ENCODE results near the gene TBX5.
"Not testable (repeated sequence)": the region's sequence is repeated elsewhere in the genome, so short reads cannot be mapped to it uniquely, and the experiment has no call there.

The TBX5 gene

GRCh38 chr12:114384739-114385138 lies 21.2 kb downstream of the TBX5 start:
- DNase-seq (ENCODE audit: low read depth in 1 of 2, low spot score in 1 of 2), result no peak

DNA sequence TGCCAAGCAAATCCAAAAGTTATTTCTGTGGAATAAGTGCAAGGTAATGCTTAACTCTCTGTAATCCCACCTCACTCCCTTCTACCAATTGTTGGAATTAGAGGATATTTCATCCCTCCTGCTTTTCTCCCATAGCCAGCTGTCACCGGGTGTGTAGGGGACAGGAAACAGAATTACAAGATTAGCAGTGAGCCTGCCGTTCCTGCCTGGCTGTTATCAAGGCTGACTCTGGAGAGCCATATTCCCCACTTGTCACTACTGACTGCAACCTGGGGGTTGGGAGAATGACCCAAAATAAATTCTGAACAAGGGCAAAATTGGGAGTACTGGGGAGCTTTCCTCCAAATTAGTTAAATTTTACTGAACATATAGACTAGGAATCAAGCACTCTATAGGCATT lies 24.8 kb downstream of the TBX5 start:
- no peak for DNase-seq (ENCODE audit: low read depth in 1 of 2, low spot score in 1 of 2)

DNA sequence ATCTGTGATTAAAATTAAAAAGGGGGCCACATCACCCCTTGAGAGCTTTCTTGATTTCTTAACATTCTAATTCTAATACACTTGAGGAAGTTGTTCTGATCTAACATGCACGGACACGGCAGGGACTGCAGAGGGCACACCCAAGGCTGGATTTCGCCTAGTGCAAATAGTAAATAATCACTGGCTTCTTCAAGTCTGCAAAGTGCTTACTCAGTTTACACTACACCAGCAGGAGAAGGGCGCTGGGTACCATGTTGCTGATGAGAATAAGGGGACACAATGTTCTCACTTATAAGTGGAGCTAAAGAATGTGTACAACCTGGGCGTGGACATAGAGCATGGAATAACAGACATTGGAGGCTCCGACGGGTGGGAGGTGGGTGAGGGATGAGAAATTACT lies 34.2 kb downstream of the TBX5 start:
- no peak for DNase-seq (ENCODE audit: low read depth in 1 of 2, low spot score in 1 of 2)

DNA sequence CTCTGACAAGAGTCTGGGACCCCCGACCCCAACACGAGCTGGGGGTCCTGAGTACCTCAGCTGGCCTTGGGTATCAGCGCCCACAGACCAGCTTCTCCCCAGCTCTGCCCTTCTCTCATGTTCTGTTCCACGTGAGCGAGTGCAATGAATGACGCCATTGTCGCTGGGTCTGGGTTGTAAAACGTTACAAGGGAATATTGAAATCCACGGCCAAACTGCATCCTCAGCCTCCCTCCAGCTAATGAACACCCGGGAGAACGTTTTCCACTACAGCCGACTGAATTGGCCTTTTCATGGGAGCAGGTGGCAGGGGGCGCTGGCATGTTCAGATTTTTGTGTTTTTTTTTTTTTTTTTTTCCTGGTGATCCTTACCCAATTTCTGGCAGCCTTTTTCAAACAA lies 34.7 kb downstream of the TBX5 start:
- no peak for DNase-seq (ENCODE audit: low read depth in 1 of 2, low spot score in 1 of 2)

- no peak for DNase-seq (ENCODE audit: low read depth in 1 of 2, low spot score in 1 of 2)
Measured at GRCh38 chr12:114368685-114369452, 37.1 kb downstream of the TBX5 start.

DNA sequence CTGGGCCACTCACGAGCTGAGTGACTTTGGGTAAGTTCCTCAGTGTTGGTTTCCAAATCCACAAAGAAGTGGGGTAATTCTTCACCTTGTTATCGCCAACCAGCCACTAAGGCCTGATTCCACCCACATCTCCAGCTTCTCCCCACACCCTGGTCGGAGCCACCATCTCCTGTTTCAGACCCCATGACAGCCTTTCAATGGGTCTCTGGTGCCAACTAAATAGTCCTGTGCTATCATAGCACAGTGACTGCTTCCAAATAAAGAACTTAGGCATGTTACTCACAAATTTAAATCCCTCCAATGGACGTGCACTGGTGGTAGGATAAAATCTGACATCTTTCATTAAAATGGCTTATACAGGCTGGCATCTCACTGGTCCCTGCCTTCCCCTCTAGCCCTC lies 44.0 kb downstream of the TBX5 start:
- no peak for DNase-seq (ENCODE audit: low read depth in 1 of 2, low spot score in 1 of 2)

DNA sequence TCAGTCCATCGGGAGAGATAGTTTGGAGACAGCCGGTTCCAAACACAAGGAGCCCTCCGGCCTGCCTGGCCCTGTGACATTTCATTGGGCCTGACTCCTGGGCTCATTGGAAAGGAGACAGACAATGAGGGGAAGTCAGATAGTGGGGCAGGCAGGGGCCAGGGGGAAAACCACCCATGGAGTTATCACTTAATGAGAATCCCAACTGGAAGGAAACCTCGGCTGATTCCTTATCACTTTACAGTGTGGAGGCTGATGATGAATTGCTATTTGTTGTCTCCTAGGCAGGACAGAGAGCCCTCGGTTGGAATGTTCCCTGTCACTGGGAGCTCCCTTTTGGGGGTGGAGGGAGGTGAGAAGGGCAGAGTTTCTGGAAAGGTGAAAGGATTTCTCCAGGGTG lies 44.4 kb downstream of the TBX5 start:
- no peak for DNase-seq (ENCODE audit: low read depth in 1 of 2, low spot score in 1 of 2)

DNA sequence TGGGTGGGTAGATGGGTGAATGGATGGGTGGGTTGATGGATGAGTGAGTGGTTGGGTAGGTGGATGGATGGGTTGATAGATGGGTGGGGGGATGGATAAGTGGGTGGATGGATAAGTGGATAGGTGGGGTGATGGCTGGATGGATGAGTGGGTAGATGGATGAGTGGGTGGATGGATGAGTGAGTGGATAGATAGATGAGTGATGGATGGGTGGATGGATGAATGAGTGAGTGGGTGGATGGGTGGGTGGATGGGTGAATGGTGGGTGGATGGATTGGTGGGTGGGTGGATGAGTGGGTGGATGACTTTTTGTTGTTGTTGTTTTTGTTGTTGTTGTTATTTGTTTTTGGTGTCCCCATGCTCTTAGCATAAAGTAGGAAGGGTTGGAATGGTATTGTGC lies 45.5 kb downstream of the TBX5 start:
- DNase-seq (ENCODE audit: low read depth in 1 of 2, low spot score in 1 of 2), result no peak

- DNase-seq (ENCODE audit: low read depth in 1 of 2, low spot score in 1 of 2), result no peak
Measured at GRCh38 chr12:114355389-114356088, 50.4 kb downstream of the TBX5 start.

DNA sequence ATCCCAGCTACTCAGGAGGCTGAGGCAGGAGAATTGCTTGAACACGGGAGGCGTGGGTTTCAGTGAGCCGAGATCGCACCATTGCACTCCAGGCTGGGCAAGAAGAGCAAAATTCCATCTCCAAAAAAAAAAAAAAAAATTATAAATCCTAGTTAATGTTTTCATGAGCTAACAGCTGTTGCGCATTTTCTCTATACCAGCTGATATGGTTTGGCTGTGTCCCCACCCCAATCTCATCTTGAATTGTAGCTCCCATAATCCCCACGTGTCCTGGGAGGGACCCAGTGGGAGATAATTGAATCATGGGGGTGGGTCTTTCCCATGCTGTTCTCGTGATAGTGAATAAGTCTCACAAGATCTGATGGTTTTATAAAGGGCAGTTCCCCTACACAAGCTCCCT lies 56.7 kb downstream of the TBX5 start:
- DNase-seq (ENCODE audit: low read depth in 1 of 2, low spot score in 1 of 2), result not testable (repeated sequence)

- DNase-seq (ENCODE audit: low read depth in 1 of 2, low spot score in 1 of 2), result no peak
Measured at GRCh38 chr12:114347861-114348260, 58.1 kb downstream of the TBX5 start.

- DNase-seq (ENCODE audit: low read depth in 1 of 2, low spot score in 1 of 2), result no peak
Measured at GRCh38 chr12:114344831-114345230, 61.1 kb downstream of the TBX5 start.

DNA sequence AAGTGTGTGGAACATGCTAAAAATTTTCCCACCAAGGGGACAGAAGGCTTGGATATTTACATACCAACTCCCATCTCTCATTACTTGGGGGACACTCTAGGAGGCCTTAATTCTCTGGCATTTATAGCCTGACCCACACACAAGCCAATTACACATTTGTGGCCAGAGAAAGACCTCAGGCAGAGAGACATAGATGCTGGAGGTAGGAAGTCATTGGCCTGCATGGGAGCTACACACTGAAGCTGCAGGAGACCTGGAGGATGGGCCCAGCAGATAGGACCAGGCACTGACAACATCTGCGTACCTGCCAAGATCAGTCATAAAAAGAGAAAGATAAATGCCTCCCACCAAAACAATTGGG lies 61.7 kb downstream of the TBX5 start:
- no peak for DNase-seq (ENCODE audit: low read depth in 1 of 2, low spot score in 1 of 2)

DNA sequence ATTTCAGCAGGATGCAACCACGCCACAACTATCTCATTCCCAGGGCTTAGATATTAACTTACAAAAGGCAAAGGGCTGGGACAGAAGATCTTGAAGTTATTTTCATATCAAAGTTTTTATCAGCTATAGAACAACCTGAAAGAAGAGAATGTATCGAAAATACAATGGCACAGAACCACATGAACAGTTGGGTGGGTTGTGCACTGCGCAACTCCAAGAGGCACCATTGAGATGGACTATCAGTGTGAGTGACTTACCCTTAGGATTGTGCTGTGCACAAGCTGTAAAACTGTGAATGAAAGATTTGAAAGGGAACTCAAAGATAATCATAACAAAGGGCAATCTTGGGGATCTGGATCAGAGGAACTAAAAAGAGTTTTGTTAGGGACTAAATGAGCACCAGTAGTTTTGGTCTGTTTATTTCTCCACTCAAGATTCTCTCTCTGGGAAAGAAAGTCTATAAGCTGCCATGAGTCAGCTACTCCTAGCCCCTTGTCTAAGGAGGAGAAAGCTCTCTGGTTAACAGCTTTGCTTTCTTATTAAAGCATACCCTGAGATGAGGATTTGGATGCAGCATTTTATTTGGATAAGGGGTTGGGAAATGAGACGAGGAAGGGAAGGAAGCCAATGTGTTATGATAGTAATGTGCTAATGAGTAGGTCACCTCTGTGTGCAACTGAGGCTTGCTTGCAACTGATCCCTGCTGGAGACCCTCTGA lies 62.2 kb downstream of the TBX5 start:
- DNase-seq (ENCODE audit: low read depth in 1 of 2, low spot score in 1 of 2), result no peak

- DNase-seq (ENCODE audit: low read depth in 1 of 2, low spot score in 1 of 2), result no peak
Measured at GRCh38 chr12:114342656-114343055, 63.3 kb downstream of the TBX5 start.

GRCh38 chr12:114341635-114342034 lies 64.3 kb downstream of the TBX5 start:
- DNase-seq (ENCODE audit: low read depth in 1 of 2, low spot score in 1 of 2), result no peak

DNA sequence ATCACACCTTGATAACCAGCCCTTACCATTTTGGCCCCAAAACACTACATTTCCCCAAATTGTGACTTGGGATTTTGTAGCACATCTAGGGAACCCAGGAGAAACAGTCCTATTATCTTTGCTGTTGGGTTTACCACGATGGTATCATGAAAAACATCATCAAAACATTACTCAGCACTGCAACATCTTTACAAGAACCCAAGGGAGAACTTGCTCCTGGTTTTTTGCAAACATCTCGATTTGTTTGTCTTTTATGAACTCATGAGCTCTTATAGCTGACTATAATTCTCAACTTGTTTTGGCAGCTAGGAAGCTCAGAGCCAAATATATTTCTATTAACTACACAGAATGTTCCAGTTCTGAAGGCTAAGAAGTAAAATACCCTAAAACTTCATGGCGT lies 65.7 kb downstream of the TBX5 start:
- DNase-seq (ENCODE audit: low read depth in 1 of 2, low spot score in 1 of 2), result no peak

DNA sequence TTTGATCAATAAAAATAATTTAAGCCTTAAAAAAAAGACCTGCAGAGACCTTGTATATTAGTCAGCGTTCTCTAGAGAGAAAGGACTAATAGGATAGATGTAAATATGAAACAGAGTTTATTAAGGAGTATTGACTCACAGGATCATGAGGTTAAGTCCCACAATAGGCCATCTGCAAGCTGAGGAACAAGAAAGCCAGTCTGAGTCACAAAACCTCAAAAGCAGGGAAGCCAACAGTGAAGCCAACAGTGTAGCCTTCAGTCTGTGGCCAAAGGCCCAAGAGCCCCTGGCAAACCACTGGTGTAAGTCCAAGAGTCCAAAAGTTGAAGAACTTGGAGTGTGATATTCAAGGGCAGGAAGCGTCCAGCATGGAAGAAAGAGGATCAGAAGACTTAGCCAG lies 66.3 kb downstream of the TBX5 start:
- DNase-seq (ENCODE audit: low read depth in 1 of 2, low spot score in 1 of 2), result no peak

GRCh38 chr12:114335607-114336006 lies 70.3 kb downstream of the TBX5 start:
- DNase-seq (ENCODE audit: low read depth in 1 of 2, low spot score in 1 of 2), result no peak

DNA sequence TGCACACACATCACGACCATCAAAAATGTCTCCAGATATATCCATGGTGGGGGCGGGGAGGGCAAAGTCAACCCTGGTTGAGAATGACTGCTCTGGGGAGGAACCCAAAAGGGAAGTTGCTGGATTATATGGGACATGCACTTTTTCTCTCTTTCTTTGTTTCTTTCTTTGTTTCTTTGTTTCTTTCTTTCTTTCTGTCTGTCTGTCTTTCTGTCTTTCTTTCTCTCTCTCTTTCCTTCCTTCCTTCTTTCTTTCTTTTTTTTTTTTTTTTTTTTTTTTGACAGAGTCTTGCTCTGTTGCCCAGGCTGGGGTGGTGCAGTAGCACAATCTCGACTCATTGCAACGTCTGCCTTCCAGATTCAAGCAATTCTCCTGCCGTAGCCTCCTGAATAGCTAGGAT lies 71.5 kb downstream of the TBX5 start:
- no peak for DNase-seq (ENCODE audit: low read depth in 1 of 2, low spot score in 1 of 2)

GRCh38 chr12:114328292-114328691 lies 77.7 kb downstream of the TBX5 start:
- DNase-seq (ENCODE audit: low read depth in 1 of 2, low spot score in 1 of 2), result no peak

DNA sequence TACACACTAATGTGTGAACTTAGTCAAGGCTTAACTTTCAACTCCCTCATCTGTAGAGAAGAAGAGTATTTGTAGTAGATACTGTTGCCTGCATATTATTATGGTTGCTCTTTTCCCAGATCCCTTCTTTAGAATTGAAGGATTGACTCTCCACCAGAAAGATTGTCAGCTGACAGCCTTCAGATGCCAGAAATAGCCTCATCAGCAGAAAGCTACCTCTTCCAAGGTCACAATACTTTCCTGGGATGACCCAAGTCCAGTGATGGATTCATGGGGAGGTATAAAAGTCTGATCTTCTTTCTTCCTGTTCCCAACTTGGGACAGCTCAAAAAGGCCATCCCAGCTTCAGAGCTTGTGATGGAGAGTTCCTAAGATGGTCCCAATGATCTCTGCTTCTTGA lies 78.2 kb downstream of the TBX5 start:
- no peak for DNase-seq (ENCODE audit: low read depth in 1 of 2, low spot score in 1 of 2)

Data from activated CD4-positive, alpha-beta T cell treated with anti-CD3 and anti-CD28 coated beads, Interleukin-2, amount 50 U/mL, for 24 hours (primary cell).